Body of pancreas (tissue), 4 donors: Measurements from ENCODE around the gene ITK.

ENCODE experiments used
- CTCF ChIP-seq, 7 experiments: fragments of 450-650 bp in 4 of 7; fragments of 200-600 bp in 3 of 7; sonication (generic) in 3 of 7; IDR thresholded peaks; one replicate each; pipeline ENCODE4 v1.5.1; 2016 to 2019; ENCODE audit warnings: antibody characterized with exemption in 7 of 7
- POLR2A ChIP-seq, 3 donors: fragments of 450-650 bp; IDR thresholded peaks; one replicate each; pipeline ENCODE4 v1.6.1; 2016; ENCODE audit warnings: antibody characterized with exemption in 3 of 3, mild to moderate bottlenecking in 2 of 3

- no peak for TF ChIP-seq CTCF (IDR thresholded peaks at IDR 0.05)
- TF ChIP-seq POLR2A (IDR thresholded peaks at IDR 0.05), result no peak
Observed at GRCh38 chr5:157266286-157267007, 85.8 kb downstream of the ITK start.
